H1 (cell line): ENCODE measurements around the gene SLC1A7. TPM values are rescaled to one million over a fixed set of nuclear protein-coding genes. Genes with fewer than 3 reads are reported as not detected.

ENCODE experiments used
- CTCF ChIA-PET: fragments of 300-600 bp; sonication (Branson Sonifier 250); formaldehyde crosslinking; loops from one replicate; lab custom pipeline; 2021; ENCODE audit not compliant: partially characterized antibody; lab: Charles Lee
- POLR2A ChIA-PET: fragments of 300-600 bp; sonication (Branson Sonifier 250); formaldehyde crosslinking; loops from one replicate; lab custom pipeline; 2021; ENCODE audit warnings: inconsistent platforms; ENCODE audit not compliant: partially characterized antibody; lab: Charles Lee
- DNase-seq, 2 experiments: peaks; one replicate each; pipeline versions ENCODE4 v3.0.0 to v3.0.0-alpha.2; 2010 to 2022; ENCODE audit warnings: low spot score in 2 of 2, low read depth in 1 of 2, mixed read lengths in 1 of 2
- FAIRE-seq: peaks from 2 replicates; lab custom pipeline; 2011; peaks lifted over from hg19 to GRCh38; lab: Jason Lieb, UNC
- H2AFZ ChIP-seq: 2 replicates; pipeline ENCODE4 v1.8.1; 2012; ENCODE audit warnings: low read length, inconsistent platforms
- H2AK5ac ChIP-seq: 2 replicates; pipeline ENCODE4 v1.6.1; 2013; ENCODE audit warnings: low read depth, low read length
- H2BK120ac ChIP-seq: replicated peaks from 2 replicates; pipeline ENCODE3; 2013; ENCODE audit warnings: low read depth, low read length, inconsistent platforms
- H2BK12ac ChIP-seq: 2 replicates; pipeline ENCODE4 v1.6.1; 2013; ENCODE audit warnings: low read depth, low read length
- H2BK15ac ChIP-seq: 2 replicates; pipeline ENCODE4 v1.6.1; 2013; ENCODE audit warnings: low read length
- H2BK20ac ChIP-seq: 2 replicates; pipeline ENCODE4 v1.6.1; 2013; ENCODE audit warnings: low read length
- H2BK5ac ChIP-seq: 2 replicates; pipeline ENCODE4 v1.6.1; 2013; ENCODE audit warnings: low read depth, low read length
- H3K14ac ChIP-seq: 2 replicates; pipeline ENCODE4 v1.6.1; 2013; ENCODE audit warnings: inconsistent platforms; ENCODE audit not compliant: insufficient read length
- H3K18ac ChIP-seq: 2 replicates; pipeline ENCODE4 v1.6.1; 2013; ENCODE audit warnings: low read length; ENCODE audit errors: extremely low read depth
- H3K23ac ChIP-seq: 2 replicates; pipeline ENCODE4 v1.6.1; 2013; ENCODE audit warnings: inconsistent platforms; ENCODE audit not compliant: insufficient read length
- H3K23me2 ChIP-seq: 2 replicates; pipeline ENCODE4 v1.6.1; 2013; ENCODE audit warnings: low read depth, low read length
- H3K27ac ChIP-seq: 2 replicates; pipeline ENCODE4 v1.6.1; 2011; ENCODE audit warnings: low read depth, low read length, inconsistent platforms
- H3K27me3 ChIP-seq, 4 experiments: replicated peaks in 1 of 4; 1 replicate in 1 of 4; 2 replicates in 3 of 4; pipeline versions ENCODE4 v1.6.1 to v1.8.1; 2011 to 2013; ENCODE audit warnings: low read length in 3 of 4, mild to moderate bottlenecking in 3 of 4, inconsistent platforms in 2 of 4, mixed read lengths in 2 of 4, moderate library complexity in 1 of 4; ENCODE audit not compliant: control insufficient read depth in 3 of 4, insufficient read depth in 3 of 4; ENCODE audit errors: extremely low read depth in 1 of 4
- H3K36me3 ChIP-seq, 4 experiments: 2 replicates each; pipeline versions ENCODE4 v1.6.1 to v1.8.1; 2011 to 2013; ENCODE audit warnings: mild to moderate bottlenecking in 4 of 4, low read length in 3 of 4, moderate library complexity in 2 of 4, control low read depth in 1 of 4, inconsistent platforms in 1 of 4; ENCODE audit not compliant: insufficient read depth in 4 of 4, control insufficient read depth in 2 of 4
- H3K4ac ChIP-seq: replicated peaks from 2 replicates; pipeline ENCODE3; 2013; ENCODE audit warnings: low read length, low read depth, mixed read lengths, inconsistent platforms; ENCODE audit not compliant: insufficient read length
- H3K4me1 ChIP-seq, 4 experiments: replicated peaks in 1 of 4; 1 replicate in 1 of 4; 2 replicates in 3 of 4; pipeline versions ENCODE4 v1.6.1 to v1.8.1; 2011 to 2013; ENCODE audit warnings: low read length in 3 of 4, inconsistent platforms in 2 of 4, mixed read lengths in 1 of 4; ENCODE audit not compliant: insufficient read depth in 4 of 4, control insufficient read depth in 3 of 4
- H3K4me2 ChIP-seq, 2 experiments: 2 replicates each; pipeline versions ENCODE4 v1.6.1 to v1.8.1; 2011 to 2013; ENCODE audit warnings: low read depth in 2 of 2, low read length in 2 of 2, control low read depth in 1 of 2, inconsistent platforms in 1 of 2, mild to moderate bottlenecking in 1 of 2; ENCODE audit not compliant: insufficient read depth in 1 of 2
- H3K4me3 ChIP-seq, 4 experiments: fragments of 200-600, 300-600 bp in 1 of 4; sonication (generic), shearing (Covaris generic), sonication (Bioruptor Twin) in 1 of 4; 2 replicates each; pipeline versions ENCODE4 v1.5.1 to v1.8.1; 2011 to 2016; ENCODE audit warnings: low read length in 4 of 4, low read depth in 3 of 4, control low read depth in 2 of 4, inconsistent platforms in 2 of 4, mild to moderate bottlenecking in 2 of 4, mixed read lengths in 1 of 4, moderate library complexity in 1 of 4; ENCODE audit not compliant: insufficient read depth in 2 of 4; ENCODE audit errors: extremely low read depth in 1 of 4
- H3K56ac ChIP-seq: replicated peaks from 2 replicates; pipeline ENCODE3; 2013; ENCODE audit warnings: low read depth, mild to moderate bottlenecking, mixed read lengths, low read length, inconsistent platforms; ENCODE audit not compliant: insufficient read length
- H3K79me1 ChIP-seq: 2 replicates; pipeline ENCODE4 v1.6.1; 2013; ENCODE audit warnings: low read depth, low read length, control low read depth
- H3K79me2 ChIP-seq, 2 experiments: 2 replicates each; pipeline versions ENCODE4 v1.6.1 to v1.8.1; 2012 to 2013; ENCODE audit warnings: low read length in 2 of 2, mild to moderate bottlenecking in 2 of 2, inconsistent platforms in 1 of 2; ENCODE audit not compliant: insufficient read depth in 2 of 2, control insufficient read depth in 1 of 2
- H3K9ac ChIP-seq, 4 experiments: replicated peaks in 1 of 4; 1 replicate in 1 of 4; 2 replicates in 3 of 4; pipeline versions ENCODE4 v1.6.1 to v1.8.1; 2011 to 2013; ENCODE audit warnings: low read depth in 3 of 4, low read length in 3 of 4, control low read depth in 2 of 4, mild to moderate bottlenecking in 2 of 4, moderate library complexity in 2 of 4, inconsistent platforms in 1 of 4; ENCODE audit errors: extremely low read depth in 1 of 4
- H3K9me3 ChIP-seq, 2 experiments: 2 replicates each; pipeline versions ENCODE4 v1.6.1 to v1.8.1; 2012 to 2013; ENCODE audit warnings: mild to moderate bottlenecking in 2 of 2, moderate library complexity in 2 of 2, control low read depth in 1 of 2, inconsistent platforms in 1 of 2, low read depth in 1 of 2, low read length in 1 of 2, mixed read lengths in 1 of 2; ENCODE audit not compliant: insufficient read depth in 2 of 2
- H4K20me1 ChIP-seq, 2 experiments: replicated peaks in 1 of 2; 2 replicates each; pipeline versions ENCODE3 to v1.8.1; 2011 to 2013; ENCODE audit warnings: inconsistent platforms in 2 of 2, low read length in 2 of 2, mild to moderate bottlenecking in 1 of 2; ENCODE audit not compliant: insufficient read depth in 2 of 2, control insufficient read depth in 1 of 2
- H4K5ac ChIP-seq: 2 replicates; pipeline ENCODE4 v1.6.1; 2013; ENCODE audit warnings: low read length, low read depth, mixed read lengths, inconsistent platforms; ENCODE audit not compliant: insufficient read length
- H4K8ac ChIP-seq: 2 replicates; pipeline ENCODE4 v1.8.0; 2013; ENCODE audit warnings: mild to moderate bottlenecking, moderate library complexity, low read length, inconsistent platforms; ENCODE audit not compliant: insufficient read depth; ENCODE audit errors: extremely low read depth
- H4K91ac ChIP-seq: replicated peaks from 2 replicates; pipeline ENCODE3; 2013; ENCODE audit warnings: low read length, mixed read lengths, inconsistent platforms; ENCODE audit not compliant: insufficient read length
- CBX8 ChIP-seq: fragments of 300-800, 300-1000 bp; sonication (generic); IDR thresholded peaks from 2 replicates; pipeline ENCODE4 v1.7.1; 2016; ENCODE audit warnings: low read depth, low read length, borderline replicate concordance
- HDAC2 ChIP-seq, 2 experiments: fragments of 300-600 bp in 1 of 2; sonication (generic) in 1 of 2; IDR thresholded peaks; 2 replicates each; pipeline ENCODE4 v1.6.1; 2011 to 2012; ENCODE audit warnings: low read depth in 2 of 2, low read length in 2 of 2, mild to moderate bottlenecking in 2 of 2, moderate library complexity in 2 of 2, borderline replicate concordance in 1 of 2, inconsistent platforms in 1 of 2
- NANOG ChIP-seq: IDR thresholded peaks from 2 replicates; pipeline ENCODE4 v1.6.1; 2011; ENCODE audit warnings: low read length, low read depth, mild to moderate bottlenecking, inconsistent platforms; ENCODE audit not compliant: insufficient read depth, poor library complexity, severe bottlenecking
- RBBP5 ChIP-seq: IDR thresholded peaks from 2 replicates; pipeline ENCODE4 v1.7.1; 2012; ENCODE audit warnings: low read depth, mild to moderate bottlenecking, inconsistent platforms, low read length, moderate library complexity, borderline replicate concordance
- TBP ChIP-seq: IDR thresholded peaks from 2 replicates; pipeline ENCODE4 v1.6.1; 2011; ENCODE audit warnings: low read depth, low read length, improper control_type of control experiment
- WGBS, 2 experiments: shearing (Covaris generic) in 1 of 2; methylation state at CpG; one replicate each; pipeline versions ENCODE4 v1.1.6 to v1.1.7; 2013 to 2015; ENCODE audit warnings: low lambda C conversion rate in 2 of 2, mixed read lengths in 2 of 2, inconsistent platforms in 1 of 2, low coverage in 1 of 2, missing lambda C conversion rate in 1 of 2; ENCODE audit not compliant: insufficient replicate concordance in 2 of 2, insufficient coverage in 1 of 2, insufficient read length in 1 of 2; ENCODE audit errors: extremely low coverage in 1 of 2, missing lambda C conversion rate in 1 of 2; 5-methylcytosine and 5-hydroxymethylcytosine counted together
- polyA plus RNA-seq, 7 experiments: library from polyadenylated mRNA; depleted of rRNA in 3 of 7; stranded (reverse) in 5 of 7; unstranded in 2 of 7; fragments of >200 nt in 5 of 7; fragments of 200-250 nt in 2 of 7; gene quantifications; 1 replicate in 5 of 7; 2 replicates in 1 of 7; 4 replicates in 1 of 7; pipeline versions ENCODE4 v1.2.1 to v1.2.3, GENCODE V29; 2011 to 2013; ENCODE audit warnings: missing spikeins in 2 of 7, mixed read lengths in 2 of 7
- total RNA-seq: library from RNA; stranded (reverse); fragmentation: NEBNext Ultra II Directional; extraction: Animal tissue kit (Norgen Biotek cat#: 25700); gene quantifications from 2 replicates; pipeline ENCODE4 v1.2.1, GENCODE V29; 2021

The SLC1A7 gene
- total and polyA plus RNA-seq, 2 of the 8 experiments (the other 6 are each of a cell fraction or from before 2014, with no cell fraction given), result not detected

DNA sequence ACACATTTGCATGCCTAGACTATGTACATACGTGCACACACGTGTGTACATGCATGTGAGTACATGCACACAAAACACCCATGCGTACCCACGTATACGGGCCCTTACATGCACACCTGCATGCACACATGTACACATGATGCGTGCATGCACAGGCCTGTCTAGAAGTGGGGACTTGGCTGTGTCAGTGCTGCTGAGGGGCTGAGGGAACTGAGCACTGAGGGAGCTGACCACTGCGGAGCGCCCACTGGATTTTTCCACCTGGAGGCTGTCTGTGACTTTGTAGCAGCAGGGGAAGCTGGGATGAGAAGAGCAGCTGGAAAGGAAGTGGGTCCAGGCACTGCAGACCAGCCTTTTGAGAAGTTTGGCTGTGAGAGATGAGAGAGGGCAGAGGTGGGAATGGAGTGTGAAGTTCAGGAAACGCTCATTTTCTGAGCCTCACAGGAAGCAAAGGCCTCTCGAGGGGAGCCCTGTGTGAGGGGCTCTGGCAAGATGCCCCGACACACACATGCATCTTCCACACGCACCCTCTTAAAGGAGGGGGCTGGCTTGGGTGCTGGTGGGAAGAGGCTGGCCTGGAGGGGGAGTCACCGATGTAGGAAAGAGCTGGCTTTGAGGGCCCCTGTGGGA, 59.5 kb downstream of the SLC1A7 start:
- no peak overlapping the region for H3K27ac ChIP-seq
- FAIRE-seq, result no peak
- CTCF ChIA-PET, result interaction anchor here (0.8 to 3.5 kb wide), 7 partner anchors 10 to 98 kb away, joined by 3 to 14 read pairs (median 5); no protein-coding TSS in a partner anchor

More for the DNA sequence above, 59.5 kb downstream of the SLC1A7 start:
- Histone ChIP-seq H3K18ac (no peak overlapping the region), H3K14ac (no peak overlapping the region), H3K4ac (peak overlapping the region; percentile 47), H4K8ac (no peak overlapping the region), H2BK20ac (no peak overlapping the region), H2AFZ (no peak overlapping the region), H3K23ac (no peak overlapping the region), H3K9ac (no peak overlapping the region; a peak in 1 of 7 replicates), H4K5ac (no peak overlapping the region), H2AK5ac (0 out of 2 replicates have a peak overlapping the region, but pooled peaks have one; percentile 41), H2BK120ac (no peak overlapping the region), H3K79me1 (no peaks in the 10 kb centered on the region), H4K91ac (peak overlapping the region; percentile 49), H3K56ac (no peak overlapping the region), H3K23me2 (0 out of 2 replicates have a peak, but pooled peaks cover 2% of the 10 kb centered on the region), H3K4me3 (no peak overlapping the region), H4K20me1 (peaks cover 0 to 2% of the 10 kb centered on the region in 2 experiments), H3K79me2 (no peaks in the 10 kb centered on the region), H3K4me1 (peaks cover 0 to 22% (median 9%) of the 10 kb centered on the region in 4 experiments; a peak in 6 of 7 replicates), H3K4me2 (0 out of 4 replicates have a peak overlapping the region, but pooled peaks of 1 of the 2 experiments have one; percentile 26), H2BK15ac (no peak overlapping the region), H3K27me3 (no peaks in the 10 kb centered on the region; a peak in 1 of 7 replicates), H2BK12ac (peak overlapping the region; percentile 27; the same call in 1 of the 2 replicates), H3K36me3 (no peaks in the 10 kb centered on the region), H2BK5ac (no peak overlapping the region), H3K9me3 (no peaks in the 10 kb centered on the region)
- no peak for TF ChIP-seq CBX8
- no peak for TF ChIP-seq NANOG
- TF ChIP-seq HDAC2 (IDR thresholded peaks at IDR 0.05; ENCODE audit: borderline replicate concordance in 1 of 2, low read depth in 2 of 2, low read length in 2 of 2), result no peak
- no peak for TF ChIP-seq RBBP5
- TF ChIP-seq TBP, result no peak
- DNase-seq, result no peak
- POLR2A ChIA-PET, result interaction anchor here (0.6 to 1.3 kb wide), 3 partner anchors 11 to 443 kb away, joined by 3 read pairs; no protein-coding TSS in a partner anchor
- WGBS, 2 experiments, result 81% methylated on average over 13 of the region's 13 CpGs; no CpG with 5 or more reads in 1 of the 2 experiments
